ENCODE results near the gene PLCG1. TPM values are rescaled to one million over a fixed set of nuclear protein-coding genes. Genes with fewer than 3 reads are reported as not detected.

Gene PLCG1
- total RNA-seq = 48.5 and 62.0 TPM in 2 replicates

GRCh38 chr20:41136680-41137613 is at the start of gene PLCG1:
Gene PLCG1, plus strand, starts transcription at chr20:41137543. Its CDS starts 99 bp downstream, at chr20:41137642.

Other genes with a start within 250 kb of the PLCG1 start
- 19.8 and 26.7 TPM in 2 replicates for gene TOP1, start 108.7 kb upstream of the PLCG1 start, total RNA-seq
- gene ZHX3, start 180.2 kb downstream of the PLCG1 start, total RNA-seq = 6.7 and 13.5 TPM in 2 replicates
- gene LPIN3, start 203.3 kb downstream of the PLCG1 start, total RNA-seq = 6.2 and 11.7 TPM in 2 replicates
- under 0.01 TPM in 1 of 2 replicates, not detected in the other for gene EMILIN3, start 229.3 kb downstream of the PLCG1 start, total RNA-seq

Measured in airway epithelial cell (primary cell).